IMR-90 (cell line): ENCODE measurements around the gene OR6K3. TPM values are rescaled to one million over a fixed set of nuclear protein-coding genes. Genes with fewer than 3 reads are reported as not detected.

Experiments used
- ATAC-seq: fragments of 200-7000 bp; cut with Tn5 transposase; 2 replicates; pipeline ENCODE4 v1.9.1; 2020; ENCODE audit warnings: low read depth, mild to moderate bottlenecking, moderate library complexity
- BruUV-seq: library from RNA; stranded (reverse); fragments of 400-500 nt; replicated peaks from 2 replicates; lab custom pipeline; 2021; lab: Mats Ljungman, UMichigan
- CTCF ChIA-PET: fragments of 300-600 bp; formaldehyde crosslinking; extraction: SDS; loops from one replicate; lab custom pipeline; 2021; ENCODE audit warnings: antibody characterized with exemption; lab: Yijun Ruan, JAX
- POLR2A ChIA-PET: fragments of 300-600 bp; sonication (Branson Sonifier 250); formaldehyde crosslinking; loops from one replicate; lab custom pipeline; 2022; ENCODE audit warnings: antibody characterized with exemption; ENCODE audit not compliant: unreplicated experiment; lab: Charles Lee
- DNase-seq: peaks from one replicate; pipeline ENCODE4 v3.0.0; 2013
- H2AFZ ChIP-seq: replicated peaks from 2 replicates; pipeline ENCODE3; 2013; ENCODE audit warnings: low read length, mild to moderate bottlenecking; ENCODE audit not compliant: poor library complexity
- H2AK5ac ChIP-seq: 2 replicates; pipeline ENCODE4 v1.6.1; 2013; ENCODE audit warnings: low read depth, low read length, inconsistent platforms
- H2AK9ac ChIP-seq: replicated peaks from 2 replicates; pipeline ENCODE3; 2013; ENCODE audit warnings: mild to moderate bottlenecking, low read depth, low read length, moderate library complexity; ENCODE audit not compliant: poor library complexity
- H2BK120ac ChIP-seq: 2 replicates; pipeline ENCODE4 v1.6.1; 2013; ENCODE audit warnings: low read depth, low read length, inconsistent platforms
- H2BK15ac ChIP-seq: 3 replicates; pipeline ENCODE4 v1.6.1; 2013; ENCODE audit warnings: low read depth, low read length, inconsistent platforms
- H2BK20ac ChIP-seq: 2 replicates; pipeline ENCODE4 v1.6.1; 2013; ENCODE audit warnings: low read depth, mild to moderate bottlenecking, inconsistent platforms, low read length, moderate library complexity
- H2BK5ac ChIP-seq: 2 replicates; pipeline ENCODE4 v1.6.1; 2013; ENCODE audit warnings: mild to moderate bottlenecking, low read depth, low read length, inconsistent platforms; ENCODE audit not compliant: poor library complexity, severe bottlenecking
- H3K14ac ChIP-seq: replicated peaks from 2 replicates; pipeline ENCODE4 v1.6.1; 2013; ENCODE audit warnings: low read depth, low read length, inconsistent platforms
- H3K18ac ChIP-seq: 2 replicates; pipeline ENCODE4 v1.6.1; 2013; ENCODE audit warnings: low read depth, low read length, control low read depth
- H3K23ac ChIP-seq: 2 replicates; pipeline ENCODE4 v1.6.1; 2013; ENCODE audit warnings: low read depth, low read length, inconsistent platforms
- H3K27ac ChIP-seq: 2 replicates; pipeline ENCODE4 v1.5.1; 2013; ENCODE audit warnings: mild to moderate bottlenecking, control low read depth, low read length; ENCODE audit not compliant: insufficient read depth
- H3K27me3 ChIP-seq: 2 replicates; pipeline ENCODE4 v1.6.1; 2013; ENCODE audit warnings: low read length; ENCODE audit not compliant: control insufficient read depth, insufficient read depth
- H3K36me3 ChIP-seq: 2 replicates; pipeline ENCODE4 v1.6.1; 2013; ENCODE audit warnings: low read length, mixed read lengths; ENCODE audit not compliant: control insufficient read depth, insufficient read depth
- H3K4ac ChIP-seq: 2 replicates; pipeline ENCODE4 v1.6.1; 2013; ENCODE audit warnings: low read depth, low read length, inconsistent platforms
- H3K4me1 ChIP-seq: 2 replicates; pipeline ENCODE4 v1.6.1; 2013; ENCODE audit warnings: low read length, mixed read lengths; ENCODE audit not compliant: control insufficient read depth, insufficient read depth
- H3K4me2 ChIP-seq: 2 replicates; pipeline ENCODE4 v1.6.1; 2013; ENCODE audit warnings: low read depth, mild to moderate bottlenecking, control low read depth, low read length, moderate library complexity
- H3K4me3 ChIP-seq: 2 replicates; pipeline ENCODE4 v1.5.1; 2013; ENCODE audit warnings: low read depth, mild to moderate bottlenecking, control low read depth, low read length, moderate library complexity; ENCODE audit not compliant: insufficient read depth
- H3K56ac ChIP-seq: 2 replicates; pipeline ENCODE4 v1.6.1; 2013; ENCODE audit warnings: low read length, inconsistent platforms; ENCODE audit not compliant: insufficient read depth; ENCODE audit errors: extremely low read depth
- H3K79me1 ChIP-seq, 2 experiments: 2 replicates each; pipeline ENCODE4 v1.6.1; 2013; ENCODE audit warnings: low read length in 2 of 2, inconsistent platforms in 1 of 2, low read depth in 1 of 2
- H3K9ac ChIP-seq: 2 replicates; pipeline ENCODE4 v1.6.1; 2013; ENCODE audit warnings: low read depth, low read length, control low read depth
- H3K9me1 ChIP-seq: 2 replicates; pipeline ENCODE4 v1.6.1; 2013; ENCODE audit warnings: low read length, inconsistent platforms; ENCODE audit not compliant: insufficient read depth
- H3K9me3 ChIP-seq: 2 replicates; pipeline ENCODE4 v1.6.1; 2013; ENCODE audit warnings: low read length; ENCODE audit not compliant: control insufficient read depth, insufficient read depth
- H4K20me1 ChIP-seq: 2 replicates; pipeline ENCODE4 v1.6.1; 2013; ENCODE audit warnings: low read length, inconsistent platforms; ENCODE audit not compliant: insufficient read depth
- H4K5ac ChIP-seq: 2 replicates; pipeline ENCODE4 v1.6.1; 2013; ENCODE audit warnings: mild to moderate bottlenecking, low read depth, low read length, control low read depth
- H4K8ac ChIP-seq, 2 experiments: 2 replicates each; pipeline ENCODE4 v1.6.1; 2013; ENCODE audit warnings: low read depth in 2 of 2, low read length in 2 of 2, control low read depth in 1 of 2, inconsistent platforms in 1 of 2
- H4K91ac ChIP-seq: 2 replicates; pipeline ENCODE4 v1.6.1; 2013; ENCODE audit warnings: low read depth, low read length, inconsistent platforms; ENCODE audit not compliant: insufficient read depth
- BHLHE40 ChIP-seq: fragments of 150-350 bp; IDR thresholded peaks from 2 replicates; pipeline ENCODE4 v1.6.1; 2016; ENCODE audit warnings: mild to moderate bottlenecking, low read depth, low read length
- CEBPB ChIP-seq: IDR thresholded peaks from 2 replicates; pipeline ENCODE4 v1.6.1; 2012; ENCODE audit warnings: low read depth, low read length, improper control_type of control experiment
- CHD1 ChIP-seq: IDR thresholded peaks from 2 replicates; pipeline ENCODE4 v1.6.1; 2012; ENCODE audit warnings: low read depth, low read length, improper control_type of control experiment
- CTCF ChIP-seq: conservative IDR thresholded peaks from 2 replicates; pipeline ENCODE4 v1.5.1; 2012; ENCODE audit warnings: mild to moderate bottlenecking, low read depth, low read length, improper control_type of control experiment
- FOS ChIP-seq: fragments of 150-350 bp; IDR thresholded peaks from 2 replicates; pipeline ENCODE4 v1.6.1; 2016; ENCODE audit warnings: low read depth, low read length
- MAFK ChIP-seq: IDR thresholded peaks from 2 replicates; pipeline ENCODE4 v1.6.1; 2012; ENCODE audit warnings: low read depth, low read length, improper control_type of control experiment
- MAZ ChIP-seq: IDR thresholded peaks from 2 replicates; pipeline ENCODE4 v1.6.1; 2012; ENCODE audit warnings: low read depth, mild to moderate bottlenecking, low read length, improper control_type of control experiment, moderate library complexity, borderline replicate concordance
- MXI1 ChIP-seq: IDR thresholded peaks from 2 replicates; pipeline ENCODE4 v1.6.1; 2012; ENCODE audit warnings: low read depth, mild to moderate bottlenecking, low read length, moderate library complexity, borderline replicate concordance
- NFE2L2 ChIP-seq: fragments of 150-350 bp; IDR thresholded peaks from 2 replicates; pipeline ENCODE4 v1.6.1; 2016; ENCODE audit warnings: low read depth, mild to moderate bottlenecking, low read length
- POLR2A ChIP-seq: IDR thresholded peaks from 2 replicates; pipeline ENCODE4 v1.6.1; 2012; ENCODE audit warnings: mild to moderate bottlenecking, low read depth, low read length
- RAD21 ChIP-seq: IDR thresholded peaks from 2 replicates; pipeline ENCODE4 v1.6.1; 2012; ENCODE audit warnings: low read length, improper control_type of control experiment
- RCOR1 ChIP-seq: IDR thresholded peaks from 2 replicates; pipeline ENCODE4 v1.6.1; 2012; ENCODE audit warnings: mild to moderate bottlenecking, low read length, improper control_type of control experiment; ENCODE audit not compliant: insufficient replicate concordance
- RFX5 ChIP-seq: IDR thresholded peaks from 2 replicates; pipeline ENCODE4 v1.8.0; 2012; ENCODE audit warnings: low read depth, mild to moderate bottlenecking, low read length, moderate library complexity
- SMC3 ChIP-seq: fragments of 150-350 bp; IDR thresholded peaks from 2 replicates; pipeline ENCODE4 v1.6.1; 2016; ENCODE audit warnings: low read depth, mild to moderate bottlenecking, antibody characterized with exemption, low read length, moderate library complexity
- USF2 ChIP-seq: fragments of 150-350 bp; IDR thresholded peaks from 2 replicates; pipeline ENCODE4 v1.6.1; 2017; ENCODE audit warnings: mild to moderate bottlenecking, antibody characterized with exemption, low read length, low read depth
- WGBS, 2 experiments: methylation state at CpG; one replicate each; pipeline versions ENCODE4 v1.1.5 to v1.1.7; 2013; ENCODE audit warnings: missing lambda C conversion rate in 2 of 2; ENCODE audit not compliant: insufficient read length in 1 of 2; ENCODE audit errors: extremely low coverage in 2 of 2; 5-methylcytosine and 5-hydroxymethylcytosine counted together
- dilution Hi-C: fragments of 300-500 bp; cut with HindIII; formaldehyde crosslinking; loops from one replicate; pipeline ENCODE4 v1.14.3; 2018; ENCODE audit warnings: low sequenced_read_pairs; ENCODE audit not compliant: unreplicated experiment
- in situ Hi-C: fragments of 300-500 bp; cut with MboI; formaldehyde crosslinking; loops from 3 replicates; pipeline ENCODE4 v1.14.3; 2019; ENCODE audit warnings: low sequenced_read_pairs, inconsistent platforms, mixed read lengths
- intact Hi-C: fragments of 100-400 bp; cut with micrococcal nuclease; formaldehyde crosslinking; loops from 2 replicates; pipeline ENCODE4 v1.10.0; 2022
- polyA plus RNA-seq, 3 experiments: library from polyadenylated mRNA; depleted of rRNA; stranded (reverse); fragments of >200 nt; gene quantifications; 2 replicates each; pipeline ENCODE4 v1.2.3, GENCODE V29; 2012; ENCODE audit warnings: low replicate concordance in 1 of 3
- total RNA-seq: library from RNA; depleted of rRNA; stranded (reverse); fragments of >200 nt; gene quantifications from 2 replicates; pipeline ENCODE4 v1.2.3, GENCODE V29; 2012
- TF ChIP-seq, protein P1 (sequence below): fragments of 150-350 bp; IDR thresholded peaks from 2 replicates; pipeline ENCODE4 v1.6.1; 2016; ENCODE audit warnings: low read depth, mild to moderate bottlenecking, low read length, moderate library complexity, borderline replicate concordance

OR6K3 gene
- total and polyA plus RNA-seq, 2 of the 4 experiments (the other 2 are of a cell fraction) = not detected

DNA sequence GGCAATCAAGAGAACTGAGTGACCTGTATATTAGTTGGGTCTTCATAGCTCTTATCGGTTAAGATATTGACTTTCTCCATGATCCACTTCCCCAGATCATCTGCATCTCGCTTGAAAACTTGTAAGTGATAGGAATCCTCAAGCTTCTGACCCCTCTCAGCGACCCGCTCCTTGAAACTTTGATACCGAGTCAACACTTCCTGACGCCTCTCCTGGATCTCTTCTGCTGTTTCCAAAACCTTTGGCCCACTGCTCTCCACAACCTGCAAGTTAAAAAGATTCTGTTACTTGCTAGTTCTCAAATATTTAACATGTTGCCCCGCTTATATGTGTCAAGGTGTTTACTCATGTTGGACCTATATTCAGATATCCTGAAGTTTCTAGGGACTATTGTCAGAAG lies 35.4 kb downstream of the OR6K3 start:
- POLR2A ChIA-PET = no interaction called here
- Histone ChIP-seq H2BK15ac (no peak overlapping the region), H4K5ac (no peak overlapping the region), H3K36me3 (no peaks in the 10 kb centered on the region), H4K8ac (no peak overlapping the region), H3K18ac (no peak overlapping the region), H2BK5ac (no peak overlapping the region), H2AK9ac (no peak overlapping the region), H3K4me3 (no peak overlapping the region), H2AFZ (no peak overlapping the region), H2AK5ac (no peak overlapping the region), H2BK120ac (no peak overlapping the region), H3K23ac (no peak overlapping the region), H3K79me1 (no peaks in the 10 kb centered on the region), H3K14ac (no peak overlapping the region), H3K27ac (no peak overlapping the region), H3K27me3 (no peaks in the 10 kb centered on the region), H4K91ac (no peak overlapping the region), H3K4ac (no peak overlapping the region), H3K4me1 (no peaks in the 10 kb centered on the region), H3K9me1 (no peaks in the 10 kb centered on the region), H4K20me1 (no peaks in the 10 kb centered on the region), H2BK20ac (no peak overlapping the region), H3K9ac (no peak overlapping the region), H3K9me3 (no peaks in the 10 kb centered on the region), H3K56ac (no peak overlapping the region), H3K4me2 (no peak overlapping the region)
- no TSS peak for BruUV-seq
- DNase-seq (no peak), ATAC-seq (no peak)
- CTCF ChIA-PET = no interaction called here
- dilution Hi-C loops (no loop called here), in situ Hi-C loops (no loop called here), intact Hi-C loops (no loop called here)
- WGBS, 2 experiments = 0% methylated on average over 1 of the region's 7 CpGs; no CpG with 5 or more reads in 1 of the 2 experiments
- TF ChIP-seq, protein P1, sequence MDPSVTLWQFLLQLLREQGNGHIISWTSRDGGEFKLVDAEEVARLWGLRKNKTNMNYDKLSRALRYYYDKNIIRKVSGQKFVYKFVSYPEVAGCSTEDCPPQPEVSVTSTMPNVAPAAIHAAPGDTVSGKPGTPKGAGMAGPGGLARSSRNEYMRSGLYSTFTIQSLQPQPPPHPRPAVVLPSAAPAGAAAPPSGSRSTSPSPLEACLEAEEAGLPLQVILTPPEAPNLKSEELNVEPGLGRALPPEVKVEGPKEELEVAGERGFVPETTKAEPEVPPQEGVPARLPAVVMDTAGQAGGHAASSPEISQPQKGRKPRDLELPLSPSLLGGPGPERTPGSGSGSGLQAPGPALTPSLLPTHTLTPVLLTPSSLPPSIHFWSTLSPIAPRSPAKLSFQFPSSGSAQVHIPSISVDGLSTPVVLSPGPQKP = no peak
- TF ChIP-seq BHLHE40 = no peak
- TF ChIP-seq MAFK = no peak
- TF ChIP-seq RCOR1 = no peak
- TF ChIP-seq RFX5 = no peak
- TF ChIP-seq NFE2L2 = no peak
- no peak for TF ChIP-seq USF2
- TF ChIP-seq SMC3 = no peak
- TF ChIP-seq RAD21 = no peak
- TF ChIP-seq POLR2A = no peak
- no peak for TF ChIP-seq CHD1
- no peak for TF ChIP-seq CTCF
- TF ChIP-seq FOS = no peak
- TF ChIP-seq CEBPB = no peak
- TF ChIP-seq MXI1 = no peak
- TF ChIP-seq MAZ = no peak
